H1 (cell line): Measurements from ENCODE around the gene TACR2. TPM values are rescaled to one million over a fixed set of nuclear protein-coding genes. Genes with fewer than 3 reads are reported as not detected.

Experiments used
- CTCF ChIA-PET: fragments of 300-600 bp; sonication (Branson Sonifier 250); formaldehyde crosslinking; loops from one replicate; lab custom pipeline; 2021; ENCODE audit not compliant: partially characterized antibody; lab: Charles Lee
- POLR2A ChIA-PET: fragments of 300-600 bp; sonication (Branson Sonifier 250); formaldehyde crosslinking; loops from one replicate; lab custom pipeline; 2021; ENCODE audit warnings: inconsistent platforms; ENCODE audit not compliant: partially characterized antibody; lab: Charles Lee
- DNase-seq, 2 experiments: peaks; one replicate each; pipeline versions ENCODE4 v3.0.0 to v3.0.0-alpha.2; 2010 to 2022; ENCODE audit warnings: low spot score in 2 of 2, low read depth in 1 of 2, mixed read lengths in 1 of 2
- FAIRE-seq: peaks from 2 replicates; lab custom pipeline; 2011; peaks lifted over from hg19 to GRCh38; lab: Jason Lieb, UNC
- H2AFZ ChIP-seq: 2 replicates; pipeline ENCODE4 v1.8.1; 2012; ENCODE audit warnings: low read length, inconsistent platforms
- H2AK5ac ChIP-seq: 2 replicates; pipeline ENCODE4 v1.6.1; 2013; ENCODE audit warnings: low read depth, low read length
- H2BK120ac ChIP-seq: replicated peaks from 2 replicates; pipeline ENCODE3; 2013; ENCODE audit warnings: low read depth, low read length, inconsistent platforms
- H2BK12ac ChIP-seq: 2 replicates; pipeline ENCODE4 v1.6.1; 2013; ENCODE audit warnings: low read depth, low read length
- H2BK15ac ChIP-seq: 2 replicates; pipeline ENCODE4 v1.6.1; 2013; ENCODE audit warnings: low read length
- H2BK20ac ChIP-seq: 2 replicates; pipeline ENCODE4 v1.6.1; 2013; ENCODE audit warnings: low read length
- H2BK5ac ChIP-seq: 2 replicates; pipeline ENCODE4 v1.6.1; 2013; ENCODE audit warnings: low read depth, low read length
- H3K14ac ChIP-seq: 2 replicates; pipeline ENCODE4 v1.6.1; 2013; ENCODE audit warnings: inconsistent platforms; ENCODE audit not compliant: insufficient read length
- H3K18ac ChIP-seq: 2 replicates; pipeline ENCODE4 v1.6.1; 2013; ENCODE audit warnings: low read length; ENCODE audit errors: extremely low read depth
- H3K23ac ChIP-seq: 2 replicates; pipeline ENCODE4 v1.6.1; 2013; ENCODE audit warnings: inconsistent platforms; ENCODE audit not compliant: insufficient read length
- H3K23me2 ChIP-seq: 2 replicates; pipeline ENCODE4 v1.6.1; 2013; ENCODE audit warnings: low read depth, low read length
- H3K27ac ChIP-seq: 2 replicates; pipeline ENCODE4 v1.6.1; 2011; ENCODE audit warnings: low read depth, low read length, inconsistent platforms
- H3K27me3 ChIP-seq, 4 experiments: replicated peaks in 1 of 4; 1 replicate in 1 of 4; 2 replicates in 3 of 4; pipeline versions ENCODE4 v1.6.1 to v1.8.1; 2011 to 2013; ENCODE audit warnings: low read length in 3 of 4, mild to moderate bottlenecking in 3 of 4, inconsistent platforms in 2 of 4, mixed read lengths in 2 of 4, moderate library complexity in 1 of 4; ENCODE audit not compliant: control insufficient read depth in 3 of 4, insufficient read depth in 3 of 4; ENCODE audit errors: extremely low read depth in 1 of 4
- H3K36me3 ChIP-seq, 4 experiments: 2 replicates each; pipeline versions ENCODE4 v1.6.1 to v1.8.1; 2011 to 2013; ENCODE audit warnings: mild to moderate bottlenecking in 4 of 4, low read length in 3 of 4, moderate library complexity in 2 of 4, control low read depth in 1 of 4, inconsistent platforms in 1 of 4; ENCODE audit not compliant: insufficient read depth in 4 of 4, control insufficient read depth in 2 of 4
- H3K4ac ChIP-seq: replicated peaks from 2 replicates; pipeline ENCODE3; 2013; ENCODE audit warnings: low read length, low read depth, mixed read lengths, inconsistent platforms; ENCODE audit not compliant: insufficient read length
- H3K4me1 ChIP-seq, 4 experiments: replicated peaks in 1 of 4; 1 replicate in 1 of 4; 2 replicates in 3 of 4; pipeline versions ENCODE4 v1.6.1 to v1.8.1; 2011 to 2013; ENCODE audit warnings: low read length in 3 of 4, inconsistent platforms in 2 of 4, mixed read lengths in 1 of 4; ENCODE audit not compliant: insufficient read depth in 4 of 4, control insufficient read depth in 3 of 4
- H3K4me2 ChIP-seq, 2 experiments: 2 replicates each; pipeline versions ENCODE4 v1.6.1 to v1.8.1; 2011 to 2013; ENCODE audit warnings: low read depth in 2 of 2, low read length in 2 of 2, control low read depth in 1 of 2, inconsistent platforms in 1 of 2, mild to moderate bottlenecking in 1 of 2; ENCODE audit not compliant: insufficient read depth in 1 of 2
- H3K4me3 ChIP-seq, 4 experiments: fragments of 200-600, 300-600 bp in 1 of 4; sonication (generic), shearing (Covaris generic), sonication (Bioruptor Twin) in 1 of 4; 2 replicates each; pipeline versions ENCODE4 v1.5.1 to v1.8.1; 2011 to 2016; ENCODE audit warnings: low read length in 4 of 4, low read depth in 3 of 4, control low read depth in 2 of 4, inconsistent platforms in 2 of 4, mild to moderate bottlenecking in 2 of 4, mixed read lengths in 1 of 4, moderate library complexity in 1 of 4; ENCODE audit not compliant: insufficient read depth in 2 of 4; ENCODE audit errors: extremely low read depth in 1 of 4
- H3K56ac ChIP-seq: replicated peaks from 2 replicates; pipeline ENCODE3; 2013; ENCODE audit warnings: low read depth, mild to moderate bottlenecking, mixed read lengths, low read length, inconsistent platforms; ENCODE audit not compliant: insufficient read length
- H3K79me1 ChIP-seq: 2 replicates; pipeline ENCODE4 v1.6.1; 2013; ENCODE audit warnings: low read depth, low read length, control low read depth
- H3K79me2 ChIP-seq, 2 experiments: 2 replicates each; pipeline versions ENCODE4 v1.6.1 to v1.8.1; 2012 to 2013; ENCODE audit warnings: low read length in 2 of 2, mild to moderate bottlenecking in 2 of 2, inconsistent platforms in 1 of 2; ENCODE audit not compliant: insufficient read depth in 2 of 2, control insufficient read depth in 1 of 2
- H3K9ac ChIP-seq, 4 experiments: replicated peaks in 1 of 4; 1 replicate in 1 of 4; 2 replicates in 3 of 4; pipeline versions ENCODE4 v1.6.1 to v1.8.1; 2011 to 2013; ENCODE audit warnings: low read depth in 3 of 4, low read length in 3 of 4, control low read depth in 2 of 4, mild to moderate bottlenecking in 2 of 4, moderate library complexity in 2 of 4, inconsistent platforms in 1 of 4; ENCODE audit errors: extremely low read depth in 1 of 4
- H3K9me3 ChIP-seq, 2 experiments: 2 replicates each; pipeline versions ENCODE4 v1.6.1 to v1.8.1; 2012 to 2013; ENCODE audit warnings: mild to moderate bottlenecking in 2 of 2, moderate library complexity in 2 of 2, control low read depth in 1 of 2, inconsistent platforms in 1 of 2, low read depth in 1 of 2, low read length in 1 of 2, mixed read lengths in 1 of 2; ENCODE audit not compliant: insufficient read depth in 2 of 2
- H4K20me1 ChIP-seq, 2 experiments: replicated peaks in 1 of 2; 2 replicates each; pipeline versions ENCODE3 to v1.8.1; 2011 to 2013; ENCODE audit warnings: inconsistent platforms in 2 of 2, low read length in 2 of 2, mild to moderate bottlenecking in 1 of 2; ENCODE audit not compliant: insufficient read depth in 2 of 2, control insufficient read depth in 1 of 2
- H4K5ac ChIP-seq: 2 replicates; pipeline ENCODE4 v1.6.1; 2013; ENCODE audit warnings: low read length, low read depth, mixed read lengths, inconsistent platforms; ENCODE audit not compliant: insufficient read length
- H4K8ac ChIP-seq: 2 replicates; pipeline ENCODE4 v1.8.0; 2013; ENCODE audit warnings: mild to moderate bottlenecking, moderate library complexity, low read length, inconsistent platforms; ENCODE audit not compliant: insufficient read depth; ENCODE audit errors: extremely low read depth
- H4K91ac ChIP-seq: replicated peaks from 2 replicates; pipeline ENCODE3; 2013; ENCODE audit warnings: low read length, mixed read lengths, inconsistent platforms; ENCODE audit not compliant: insufficient read length
- GABPA ChIP-seq: IDR thresholded peaks from 2 replicates; pipeline ENCODE4 v1.6.1; 2011; ENCODE audit warnings: mild to moderate bottlenecking, low read length, moderate library complexity, borderline replicate concordance; ENCODE audit not compliant: insufficient read depth
- HDAC6 ChIP-seq: IDR thresholded peaks from one replicate; pipeline ENCODE4 v1.7.1; 2012; ENCODE audit warnings: low read depth, mild to moderate bottlenecking, inconsistent platforms, low read length, moderate library complexity
- JUN ChIP-seq: IDR thresholded peaks from 2 replicates; pipeline ENCODE4 v1.6.1; 2011; ENCODE audit warnings: low read depth, mild to moderate bottlenecking, improper control_type of control experiment, low read length
- KDM1A ChIP-seq: fragments of 200-600, 300-600 bp; sonication (generic); IDR thresholded peaks from 2 replicates; pipeline ENCODE4 v1.7.1; 2016; ENCODE audit warnings: mild to moderate bottlenecking, low read length, borderline replicate concordance
- MAFK ChIP-seq: IDR thresholded peaks from 2 replicates; pipeline ENCODE4 v1.6.1; 2012; ENCODE audit warnings: low read depth, mild to moderate bottlenecking, improper control_type of control experiment, low read length
- NANOG ChIP-seq: IDR thresholded peaks from 2 replicates; pipeline ENCODE4 v1.6.1; 2011; ENCODE audit warnings: low read length, low read depth, mild to moderate bottlenecking, inconsistent platforms; ENCODE audit not compliant: insufficient read depth, poor library complexity, severe bottlenecking
- SAP30 ChIP-seq: fragments of 300-600 bp; sonication (generic); IDR thresholded peaks from 2 replicates; pipeline ENCODE4 v1.7.1; 2012; ENCODE audit warnings: low read length, moderate library complexity, mild to moderate bottlenecking, inconsistent platforms; ENCODE audit not compliant: insufficient read depth, insufficient replicate concordance
- ZNF274 ChIP-seq: IDR thresholded peaks from 2 replicates; pipeline ENCODE4 v1.7.0; 2012; ENCODE audit warnings: low read length, borderline replicate concordance; ENCODE audit errors: extremely low read depth
- WGBS, 2 experiments: shearing (Covaris generic) in 1 of 2; methylation state at CpG; one replicate each; pipeline versions ENCODE4 v1.1.6 to v1.1.7; 2013 to 2015; ENCODE audit warnings: low lambda C conversion rate in 2 of 2, mixed read lengths in 2 of 2, inconsistent platforms in 1 of 2, low coverage in 1 of 2, missing lambda C conversion rate in 1 of 2; ENCODE audit not compliant: insufficient replicate concordance in 2 of 2, insufficient coverage in 1 of 2, insufficient read length in 1 of 2; ENCODE audit errors: extremely low coverage in 1 of 2, missing lambda C conversion rate in 1 of 2; 5-methylcytosine and 5-hydroxymethylcytosine counted together
- polyA plus RNA-seq, 7 experiments: library from polyadenylated mRNA; depleted of rRNA in 3 of 7; stranded (reverse) in 5 of 7; unstranded in 2 of 7; fragments of >200 nt in 5 of 7; fragments of 200-250 nt in 2 of 7; gene quantifications; 1 replicate in 5 of 7; 2 replicates in 1 of 7; 4 replicates in 1 of 7; pipeline versions ENCODE4 v1.2.1 to v1.2.3, GENCODE V29; 2011 to 2013; ENCODE audit warnings: missing spikeins in 2 of 7, mixed read lengths in 2 of 7
- total RNA-seq: library from RNA; stranded (reverse); fragmentation: NEBNext Ultra II Directional; extraction: Animal tissue kit (Norgen Biotek cat#: 25700); gene quantifications from 2 replicates; pipeline ENCODE4 v1.2.1, GENCODE V29; 2021
- TF ChIP-seq, protein P1 (sequence below): IDR thresholded peaks from 2 replicates; pipeline ENCODE4 v1.6.1; 2011; ENCODE audit warnings: low read length, improper control_type of control experiment
- TF ChIP-seq, protein P2 (sequence below), 3 experiments: IDR thresholded peaks; 1 replicate in 2 of 3; 2 replicates in 1 of 3; pipeline versions ENCODE4 v1.5.1 to v1.6.1; 2011; ENCODE audit warnings: low read length in 3 of 3, mild to moderate bottlenecking in 3 of 3, inconsistent platforms in 2 of 3, low read depth in 1 of 3, moderate library complexity in 1 of 3; ENCODE audit not compliant: insufficient read depth in 1 of 3; ENCODE audit errors: control extremely low read depth in 1 of 3

The TACR2 gene
- total and polyA plus RNA-seq, 2 of the 8 experiments (the other 6 are each of a cell fraction or from before 2014, with no cell fraction given), result 0.06 TPM; not detected in 1

DNA sequence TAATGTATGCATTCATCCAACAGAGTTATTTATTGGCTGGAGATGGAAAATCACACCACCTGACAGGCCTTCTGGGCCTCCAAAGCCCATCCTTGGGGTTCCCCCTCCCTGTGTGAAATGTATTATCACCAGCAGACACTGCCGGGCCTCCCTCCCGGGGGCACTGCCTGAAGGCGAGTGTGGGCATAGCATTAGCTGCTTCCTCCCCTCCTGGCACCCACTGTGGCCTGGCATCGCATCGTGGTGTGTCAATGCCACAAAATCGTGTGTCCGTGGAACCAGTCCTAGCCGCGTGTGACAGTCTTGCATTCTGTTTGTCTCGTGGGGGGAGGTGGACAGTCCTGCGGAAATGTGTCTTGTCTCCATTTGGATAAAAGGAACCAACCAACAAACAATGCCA lies 15.3 kb downstream of the TACR2 start:
- Histone ChIP-seq H3K23ac (no peak overlapping the region), H2AFZ (no peak overlapping the region), H3K4me3 (no peak overlapping the region), H4K20me1 (peaks cover 0 to 6% of the 10 kb centered on the region in 2 experiments), H3K27me3 (no peaks in the 10 kb centered on the region), H2AK5ac (no peak overlapping the region), H3K14ac (no peak overlapping the region), H3K4ac (no peak overlapping the region), H2BK5ac (no peak overlapping the region), H3K79me2 (no peaks in the 10 kb centered on the region), H3K79me1 (no peaks in the 10 kb centered on the region), H3K4me2 (no peak overlapping the region), H4K91ac (no peak overlapping the region), H2BK20ac (no peak overlapping the region), H4K5ac (no peak overlapping the region), H2BK12ac (no peak overlapping the region), H3K9ac (no peak overlapping the region), H3K56ac (no peak overlapping the region), H2BK120ac (no peak overlapping the region), H3K18ac (no peak overlapping the region), H3K23me2 (no peaks in the 10 kb centered on the region), H3K27ac (no peak overlapping the region), H3K4me1 (peaks cover 0 to 4% (median 3%) of the 10 kb centered on the region in 4 experiments; a peak in 6 of 7 replicates), H3K9me3 (no peaks in the 10 kb centered on the region), H4K8ac (no peak overlapping the region), H3K36me3 (peaks cover 7 to 42% (median 22%) of the 10 kb centered on the region in 4 experiments; a peak in 6 of 8 replicates), H2BK15ac (no peak overlapping the region)
- ChIA-PET POLR2A (no interaction called here), CTCF (interaction anchor here (1.5 to 7.6 kb wide), 3 partner anchors 9 to 11 kb away, joined by 3 to 69 read pairs (median 7); no protein-coding TSS in a partner anchor)
- no peak for FAIRE-seq
- DNase-seq, result no peak
- WGBS, 2 experiments, result 94% methylated on average over 11 of the region's 11 CpGs; no CpG with 5 or more reads in 1 of the 2 experiments
- TF ChIP-seq HDAC6 (no peak), KDM1A (no peak), SAP30 (no peak), NANOG (no peak), MAFK (no peak), GABPA (no peak), ZNF274 (no peak), JUN (no peak)
- TF ChIP-seq, protein P1, sequence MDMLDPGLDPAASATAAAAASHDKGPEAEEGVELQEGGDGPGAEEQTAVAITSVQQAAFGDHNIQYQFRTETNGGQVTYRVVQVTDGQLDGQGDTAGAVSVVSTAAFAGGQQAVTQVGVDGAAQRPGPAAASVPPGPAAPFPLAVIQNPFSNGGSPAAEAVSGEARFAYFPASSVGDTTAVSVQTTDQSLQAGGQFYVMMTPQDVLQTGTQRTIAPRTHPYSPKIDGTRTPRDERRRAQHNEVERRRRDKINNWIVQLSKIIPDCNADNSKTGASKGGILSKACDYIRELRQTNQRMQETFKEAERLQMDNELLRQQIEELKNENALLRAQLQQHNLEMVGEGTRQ, result no peak
- TF ChIP-seq, protein P2, sequence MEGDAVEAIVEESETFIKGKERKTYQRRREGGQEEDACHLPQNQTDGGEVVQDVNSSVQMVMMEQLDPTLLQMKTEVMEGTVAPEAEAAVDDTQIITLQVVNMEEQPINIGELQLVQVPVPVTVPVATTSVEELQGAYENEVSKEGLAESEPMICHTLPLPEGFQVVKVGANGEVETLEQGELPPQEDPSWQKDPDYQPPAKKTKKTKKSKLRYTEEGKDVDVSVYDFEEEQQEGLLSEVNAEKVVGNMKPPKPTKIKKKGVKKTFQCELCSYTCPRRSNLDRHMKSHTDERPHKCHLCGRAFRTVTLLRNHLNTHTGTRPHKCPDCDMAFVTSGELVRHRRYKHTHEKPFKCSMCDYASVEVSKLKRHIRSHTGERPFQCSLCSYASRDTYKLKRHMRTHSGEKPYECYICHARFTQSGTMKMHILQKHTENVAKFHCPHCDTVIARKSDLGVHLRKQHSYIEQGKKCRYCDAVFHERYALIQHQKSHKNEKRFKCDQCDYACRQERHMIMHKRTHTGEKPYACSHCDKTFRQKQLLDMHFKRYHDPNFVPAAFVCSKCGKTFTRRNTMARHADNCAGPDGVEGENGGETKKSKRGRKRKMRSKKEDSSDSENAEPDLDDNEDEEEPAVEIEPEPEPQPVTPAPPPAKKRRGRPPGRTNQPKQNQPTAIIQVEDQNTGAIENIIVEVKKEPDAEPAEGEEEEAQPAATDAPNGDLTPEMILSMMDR (IDR thresholded peaks at IDR 0.05; ENCODE audit: control extremely low read depth in 1 of 3, insufficient read depth in 1 of 3, low read depth in 1 of 3, low read length in 3 of 3), result no peak
